ENCODE data around the gene KAZN.

KAZN gene

GRCh38 chr1:15008783-15009729 lies 410.6 kb downstream of the KAZN start:
- TF ChIP-seq, protein P1, sequence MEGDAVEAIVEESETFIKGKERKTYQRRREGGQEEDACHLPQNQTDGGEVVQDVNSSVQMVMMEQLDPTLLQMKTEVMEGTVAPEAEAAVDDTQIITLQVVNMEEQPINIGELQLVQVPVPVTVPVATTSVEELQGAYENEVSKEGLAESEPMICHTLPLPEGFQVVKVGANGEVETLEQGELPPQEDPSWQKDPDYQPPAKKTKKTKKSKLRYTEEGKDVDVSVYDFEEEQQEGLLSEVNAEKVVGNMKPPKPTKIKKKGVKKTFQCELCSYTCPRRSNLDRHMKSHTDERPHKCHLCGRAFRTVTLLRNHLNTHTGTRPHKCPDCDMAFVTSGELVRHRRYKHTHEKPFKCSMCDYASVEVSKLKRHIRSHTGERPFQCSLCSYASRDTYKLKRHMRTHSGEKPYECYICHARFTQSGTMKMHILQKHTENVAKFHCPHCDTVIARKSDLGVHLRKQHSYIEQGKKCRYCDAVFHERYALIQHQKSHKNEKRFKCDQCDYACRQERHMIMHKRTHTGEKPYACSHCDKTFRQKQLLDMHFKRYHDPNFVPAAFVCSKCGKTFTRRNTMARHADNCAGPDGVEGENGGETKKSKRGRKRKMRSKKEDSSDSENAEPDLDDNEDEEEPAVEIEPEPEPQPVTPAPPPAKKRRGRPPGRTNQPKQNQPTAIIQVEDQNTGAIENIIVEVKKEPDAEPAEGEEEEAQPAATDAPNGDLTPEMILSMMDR (IDR thresholded peaks at IDR 0.05; ENCODE audit: low read depth, low read length, missing control alignments) = no peak
- DNase-seq (ENCODE audit: low read depth) = no peak
- H3K4me3 ChIP-seq (ENCODE audit: low read depth, low read length) = no peak overlapping the region

DNA sequence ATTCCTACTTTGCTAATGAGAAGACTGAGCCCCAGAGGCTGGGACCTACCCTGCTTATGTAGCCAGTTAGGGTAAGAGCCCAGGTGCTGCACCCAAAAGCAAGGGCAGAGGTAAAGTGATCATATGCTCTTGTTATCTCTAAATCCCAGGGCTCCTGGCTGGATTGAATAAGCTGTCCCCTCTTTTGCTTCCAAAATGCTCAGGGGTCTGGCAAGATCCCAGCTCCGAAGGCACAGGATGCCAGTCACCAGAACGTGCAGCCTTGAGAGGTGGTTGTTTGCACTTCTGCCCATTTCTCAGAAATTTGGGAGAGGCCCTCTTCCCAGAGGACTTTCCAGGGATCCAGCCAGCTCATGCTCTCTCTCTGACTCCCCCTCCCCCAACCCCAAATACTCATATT lies 412.7 kb downstream of the KAZN start:
- TF ChIP-seq, protein P1 (IDR thresholded peaks at IDR 0.05; ENCODE audit: low read depth, low read length, missing control alignments) = no peak
- DNase-seq (ENCODE audit: low read depth) = no peak
- no peak overlapping the region for H3K4me3 ChIP-seq (ENCODE audit: low read depth, low read length)

- TF ChIP-seq, protein P1 (IDR thresholded peaks at IDR 0.05; ENCODE audit: low read depth, low read length, missing control alignments) = no peak
- DNase-seq (ENCODE audit: low read depth) = no peak
- no peak overlapping the region for H3K4me3 ChIP-seq (ENCODE audit: low read depth, low read length)
These were observed 413.2 kb downstream of the KAZN start for GRCh38 chr1:15011661-15012060.

GRCh38 chr1:15012822-15013221 lies 414.3 kb downstream of the KAZN start:
- TF ChIP-seq, protein P1 (IDR thresholded peaks at IDR 0.05; ENCODE audit: low read depth, low read length, missing control alignments) = no peak
- no peak for DNase-seq (ENCODE audit: low read depth)
- H3K4me3 ChIP-seq (ENCODE audit: low read depth, low read length) = no peak overlapping the region

DNA sequence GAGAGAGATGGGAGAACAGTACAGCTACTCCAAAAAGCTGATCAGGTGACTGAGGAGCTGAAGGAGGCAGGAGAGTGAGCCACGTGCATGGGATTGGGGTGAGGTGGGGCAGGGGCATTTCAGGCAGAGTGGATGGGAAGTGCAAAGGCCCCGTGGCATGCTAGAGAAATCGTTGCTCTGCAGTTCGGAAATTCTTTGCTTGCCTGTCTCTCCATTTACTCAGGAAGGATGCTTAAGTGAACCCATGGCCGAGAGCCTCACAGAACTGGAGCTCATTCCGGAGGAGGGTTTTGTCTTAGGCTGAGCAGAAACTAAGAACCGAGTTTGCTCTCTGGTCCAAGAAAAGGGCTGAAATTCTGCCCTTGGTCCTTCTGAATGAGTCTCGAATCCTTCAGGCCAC lies 415.3 kb downstream of the KAZN start:
- H3K4me3 ChIP-seq (ENCODE audit: low read depth, low read length) = no peak overlapping the region
- no peak for DNase-seq (ENCODE audit: low read depth)
- TF ChIP-seq, protein P1 (IDR thresholded peaks at IDR 0.05; ENCODE audit: low read depth, low read length, missing control alignments) = no peak

GRCh38 chr1:15014516-15014915 lies 416.0 kb downstream of the KAZN start:
- TF ChIP-seq, protein P1 (IDR thresholded peaks at IDR 0.05; ENCODE audit: low read depth, low read length, missing control alignments) = no peak
- H3K4me3 ChIP-seq (ENCODE audit: low read depth, low read length) = no peak overlapping the region
- no peak for DNase-seq (ENCODE audit: low read depth)

- TF ChIP-seq, protein P1 (IDR thresholded peaks at IDR 0.05; ENCODE audit: low read depth, low read length, missing control alignments) = no peak
- H3K4me3 ChIP-seq (ENCODE audit: low read depth, low read length) = no peak overlapping the region
- no peak for DNase-seq (ENCODE audit: low read depth)
These were observed 417.5 kb downstream of the KAZN start for GRCh38 chr1:15016001-15016400.

Measured in GM12864 (cell line).